ENCODE results near the gene DUSP5.

DUSP5 gene

GRCh38 chr10:110475722-110476515 is 21.8 kb upstream of the DUSP5 start (continued):
- TF ChIP-seq HIC1 (tag by site-specific recombination; IDR thresholded peaks at IDR 0.05) (no peak), ZNF350 (tag by site-specific recombination; IDR thresholded peaks at IDR 0.05) (no peak), TRIM28 (IDR thresholded peaks at IDR 0.05; ENCODE audit: borderline replicate concordance, low read length) (0 out of 2 replicates have a peak, but pooled peaks have one; percentile 18), PRDM1 (tag by site-specific recombination; IDR thresholded peaks at IDR 0.05) (no peak), ZNF549 (tag by site-specific recombination; IDR thresholded peaks at IDR 0.05) (no peak), ZNF701 (tag by site-specific recombination; IDR thresholded peaks at IDR 0.05) (no peak), ZNF121 (tag by site-specific recombination; IDR thresholded peaks at IDR 0.05) (no peak), ZNF423 (tag by site-specific recombination; IDR thresholded peaks at IDR 0.05) (no peak), ZNF398 (tag by site-specific recombination; IDR thresholded peaks at IDR 0.05) (no peak)

- POLR2A ChIA-PET: no interaction called here
- CTCF ChIA-PET: no interaction called here
- TF ChIP-seq ZNF23 (tag by site-specific recombination; IDR thresholded peaks at IDR 0.05; ENCODE audit: borderline replicate concordance) (no peak), PRDM4 (tag by site-specific recombination; IDR thresholded peaks at IDR 0.05) (no peak), ZNF37A (tag by site-specific recombination; IDR thresholded peaks at IDR 0.05) (no peak), ZBTB44 (tag by site-specific recombination; IDR thresholded peaks at IDR 0.05) (no peak), ZNF561 (tag by site-specific recombination; IDR thresholded peaks at IDR 0.05; ENCODE audit: borderline replicate concordance) (no peak), ZNF157 (tag by site-specific recombination; IDR thresholded peaks at IDR 0.05) (no peak), ZNF768 (tag by site-specific recombination; IDR thresholded peaks at IDR 0.05) (no peak), REPIN1 (tag by site-specific recombination; IDR thresholded peaks at IDR 0.05; ENCODE audit: low read depth) (no peak), BCL11B (tag by site-specific recombination; IDR thresholded peaks at IDR 0.05; ENCODE audit: low read depth) (no peak), ZNF223 (tag by site-specific recombination; IDR thresholded peaks at IDR 0.05) (no peak), REST (tag by site-specific recombination; IDR thresholded peaks at IDR 0.05) (no peak), ZSCAN18 (tag by site-specific recombination; IDR thresholded peaks at IDR 0.05) (no peak), ZNF670 (tag by site-specific recombination; IDR thresholded peaks at IDR 0.05; ENCODE audit: low read depth) (no peak)
Observed at GRCh38 chr10:110479710-110480109, 18.0 kb upstream of the DUSP5 start.

More at GRCh38 chr10:110479710-110480109, 18.0 kb upstream of the DUSP5 start:
- H3K4me1 ChIP-seq (ENCODE audit: control insufficient read depth, insufficient read depth, low read length): peaks cover 3% of the 10 kb centered on the region; the same call in 1 of the 2 replicates
- no peak overlapping the region for H3K4me3 ChIP-seq (ENCODE audit: low read depth, low read length)
- no peak overlapping the region for H3K27ac ChIP-seq (ENCODE audit: extremely low read depth, low read depth, low read length)
- H3K9me3 ChIP-seq (ENCODE audit: control insufficient read depth, insufficient read depth, low read depth, low read length): no peaks in the 10 kb centered on the region
- H3K36me3 ChIP-seq (ENCODE audit: control insufficient read depth in 2 of 2, insufficient read depth in 1 of 2, low read length in 2 of 2): no peaks in the 10 kb centered on the region
